Measurements from ENCODE around the gene RILPL2. TPM values are rescaled to one million over a fixed set of nuclear protein-coding genes. Genes with fewer than 3 reads are reported as not detected.

Gene RILPL2
- total and polyA plus RNA-seq, 2 experiments from 2014 or later: 1.4 to 2.0 TPM

DNA sequence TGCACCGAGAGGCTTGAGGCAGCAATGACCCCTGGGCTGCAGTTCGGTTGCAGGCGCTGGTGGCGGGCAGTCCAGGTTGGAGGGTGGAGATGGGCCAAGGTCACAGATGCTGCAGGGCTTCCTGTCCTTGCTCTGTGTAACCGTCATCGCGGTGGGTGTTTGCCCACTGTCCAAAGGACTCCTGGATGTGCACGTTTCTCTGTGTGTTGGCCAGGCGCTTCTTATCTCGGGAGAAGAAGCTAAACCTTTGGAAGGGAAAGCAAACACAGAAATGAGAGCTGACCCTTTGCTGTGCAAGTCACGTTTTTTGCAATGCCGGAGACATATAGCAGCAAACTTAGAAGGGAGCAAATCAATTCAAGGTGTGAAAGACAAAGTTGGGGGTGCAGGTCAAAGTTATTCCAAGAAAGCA is 36.0 kb upstream of the RILPL2 start (continued):
- TF ChIP-seq, protein P1, sequence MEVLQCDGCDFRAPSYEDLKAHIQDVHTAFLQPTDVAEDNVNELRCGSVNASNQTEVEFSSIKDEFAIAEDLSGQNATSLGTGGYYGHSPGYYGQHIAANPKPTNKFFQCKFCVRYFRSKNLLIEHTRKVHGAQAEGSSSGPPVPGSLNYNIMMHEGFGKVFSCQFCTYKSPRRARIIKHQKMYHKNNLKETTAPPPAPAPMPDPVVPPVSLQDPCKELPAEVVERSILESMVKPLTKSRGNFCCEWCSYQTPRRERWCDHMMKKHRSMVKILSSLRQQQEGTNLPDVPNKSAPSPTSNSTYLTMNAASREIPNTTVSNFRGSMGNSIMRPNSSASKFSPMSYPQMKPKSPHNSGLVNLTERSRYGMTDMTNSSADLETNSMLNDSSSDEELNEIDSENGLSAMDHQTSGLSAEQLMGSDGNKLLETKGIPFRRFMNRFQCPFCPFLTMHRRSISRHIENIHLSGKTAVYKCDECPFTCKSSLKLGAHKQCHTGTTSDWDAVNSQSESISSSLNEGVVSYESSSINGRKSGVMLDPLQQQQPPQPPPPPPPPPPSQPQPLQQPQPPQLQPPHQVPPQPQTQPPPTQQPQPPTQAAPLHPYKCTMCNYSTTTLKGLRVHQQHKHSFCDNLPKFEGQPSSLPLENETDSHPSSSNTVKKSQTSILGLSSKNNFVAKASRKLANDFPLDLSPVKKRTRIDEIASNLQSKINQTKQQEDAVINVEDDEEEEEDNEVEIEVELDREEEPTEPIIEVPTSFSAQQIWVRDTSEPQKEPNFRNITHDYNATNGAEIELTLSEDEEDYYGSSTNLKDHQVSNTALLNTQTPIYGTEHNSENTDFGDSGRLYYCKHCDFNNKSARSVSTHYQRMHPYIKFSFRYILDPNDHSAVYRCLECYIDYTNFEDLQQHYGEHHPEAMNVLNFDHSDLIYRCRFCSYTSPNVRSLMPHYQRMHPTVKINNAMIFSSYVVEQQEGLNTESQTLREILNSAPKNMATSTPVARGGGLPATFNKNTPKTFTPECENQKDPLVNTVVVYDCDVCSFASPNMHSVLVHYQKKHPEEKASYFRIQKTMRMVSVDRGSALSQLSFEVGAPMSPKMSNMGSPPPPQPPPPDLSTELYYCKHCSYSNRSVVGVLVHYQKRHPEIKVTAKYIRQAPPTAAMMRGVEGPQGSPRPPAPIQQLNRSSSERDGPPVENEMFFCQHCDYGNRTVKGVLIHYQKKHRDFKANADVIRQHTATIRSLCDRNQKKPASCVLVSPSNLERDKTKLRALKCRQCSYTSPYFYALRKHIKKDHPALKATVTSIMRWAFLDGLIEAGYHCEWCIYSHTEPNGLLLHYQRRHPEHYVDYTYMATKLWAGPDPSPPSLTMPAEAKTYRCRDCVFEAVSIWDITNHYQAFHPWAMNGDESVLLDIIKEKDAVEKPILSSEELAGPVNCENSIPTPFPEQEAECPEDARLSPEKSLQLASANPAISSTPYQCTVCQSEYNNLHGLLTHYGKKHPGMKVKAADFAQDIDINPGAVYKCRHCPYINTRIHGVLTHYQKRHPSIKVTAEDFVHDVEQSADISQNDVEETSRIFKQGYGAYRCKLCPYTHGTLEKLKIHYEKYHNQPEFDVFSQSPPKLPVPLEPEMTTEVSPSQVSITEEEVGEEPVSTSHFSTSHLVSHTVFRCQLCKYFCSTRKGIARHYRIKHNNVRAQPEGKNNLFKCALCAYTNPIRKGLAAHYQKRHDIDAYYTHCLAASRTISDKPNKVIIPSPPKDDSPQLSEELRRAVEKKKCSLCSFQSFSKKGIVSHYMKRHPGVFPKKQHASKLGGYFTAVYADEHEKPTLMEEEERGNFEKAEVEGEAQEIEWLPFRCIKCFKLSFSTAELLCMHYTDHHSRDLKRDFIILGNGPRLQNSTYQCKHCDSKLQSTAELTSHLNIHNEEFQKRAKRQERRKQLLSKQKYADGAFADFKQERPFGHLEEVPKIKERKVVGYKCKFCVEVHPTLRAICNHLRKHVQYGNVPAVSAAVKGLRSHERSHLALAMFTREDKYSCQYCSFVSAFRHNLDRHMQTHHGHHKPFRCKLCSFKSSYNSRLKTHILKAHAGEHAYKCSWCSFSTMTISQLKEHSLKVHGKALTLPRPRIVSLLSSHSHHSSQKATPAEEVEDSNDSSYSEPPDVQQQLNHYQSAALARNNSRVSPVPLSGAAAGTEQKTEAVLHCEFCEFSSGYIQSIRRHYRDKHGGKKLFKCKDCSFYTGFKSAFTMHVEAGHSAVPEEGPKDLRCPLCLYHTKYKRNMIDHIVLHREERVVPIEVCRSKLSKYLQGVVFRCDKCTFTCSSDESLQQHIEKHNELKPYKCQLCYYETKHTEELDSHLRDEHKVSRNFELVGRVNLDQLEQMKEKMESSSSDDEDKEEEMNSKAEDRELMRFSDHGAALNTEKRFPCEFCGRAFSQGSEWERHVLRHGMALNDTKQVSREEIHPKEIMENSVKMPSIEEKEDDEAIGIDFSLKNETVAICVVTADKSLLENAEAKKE (CRISPR knock-in tag; IDR thresholded peaks at IDR 0.05): no peak
- TF ChIP-seq STAT1 (IDR thresholded peaks at IDR 0.05; ENCODE audit: unreplicated experiment) (no peak), JUNB (IDR thresholded peaks at IDR 0.05; ENCODE audit: unreplicated experiment) (no peak)
- TF ChIP-seq, protein P2, sequence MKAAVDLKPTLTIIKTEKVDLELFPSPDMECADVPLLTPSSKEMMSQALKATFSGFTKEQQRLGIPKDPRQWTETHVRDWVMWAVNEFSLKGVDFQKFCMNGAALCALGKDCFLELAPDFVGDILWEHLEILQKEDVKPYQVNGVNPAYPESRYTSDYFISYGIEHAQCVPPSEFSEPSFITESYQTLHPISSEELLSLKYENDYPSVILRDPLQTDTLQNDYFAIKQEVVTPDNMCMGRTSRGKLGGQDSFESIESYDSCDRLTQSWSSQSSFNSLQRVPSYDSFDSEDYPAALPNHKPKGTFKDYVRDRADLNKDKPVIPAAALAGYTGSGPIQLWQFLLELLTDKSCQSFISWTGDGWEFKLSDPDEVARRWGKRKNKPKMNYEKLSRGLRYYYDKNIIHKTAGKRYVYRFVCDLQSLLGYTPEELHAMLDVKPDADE (IDR thresholded peaks at IDR 0.05): no peak

DNA sequence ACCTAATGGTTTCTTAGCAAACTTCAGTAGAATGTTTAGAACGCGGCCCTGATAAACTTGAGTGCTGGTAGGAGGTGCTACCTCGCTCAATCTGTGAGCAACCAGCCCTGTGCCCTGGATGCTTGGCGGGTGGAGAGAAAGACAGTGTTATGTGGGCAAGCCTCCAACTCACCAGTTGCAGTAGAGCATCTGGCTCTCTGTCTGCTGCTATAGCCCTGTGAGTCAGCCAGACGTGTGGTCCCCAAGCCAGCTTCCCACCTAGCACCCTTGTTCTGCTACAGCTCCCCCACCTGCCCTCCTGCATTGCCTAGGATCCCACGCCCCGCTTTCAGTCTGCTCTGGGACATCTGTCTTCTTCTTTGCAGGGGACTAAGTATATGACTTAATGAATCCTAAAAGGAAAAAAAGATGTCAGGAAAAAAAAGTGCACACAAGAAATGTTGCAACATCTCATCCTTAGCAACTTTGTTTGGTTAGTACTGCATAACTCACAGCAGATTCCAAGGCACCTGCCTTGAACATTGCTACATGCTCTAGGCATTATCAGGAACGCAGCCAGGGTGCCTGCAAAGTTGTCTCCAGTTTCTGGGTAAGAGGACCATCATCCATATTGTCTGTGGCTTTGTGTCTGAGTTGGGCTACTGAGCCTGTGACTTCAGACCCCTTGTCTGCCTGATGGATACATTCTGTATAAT is 35.0 kb upstream of the RILPL2 start:
- H3K4me1 ChIP-seq (ENCODE audit: insufficient read depth): no peaks in the 10 kb centered on the region
- no peak overlapping the region for H3K27ac Mint-ChIP-seq
- H3K4me3 Mint-ChIP-seq: no peak overlapping the region
- H3K27ac ChIP-seq (ENCODE audit: low read depth): no peak overlapping the region
- no peaks in the 10 kb centered on the region for H3K27me3 ChIP-seq (ENCODE audit: insufficient read depth)
- H3K27me3 Mint-ChIP-seq (ENCODE audit: insufficient read depth, low read depth, poor library complexity): peaks cover 4% of the 10 kb centered on the region
- H3K9me2 ChIP-seq (ENCODE audit: insufficient read depth): no peaks in the 10 kb centered on the region
- H3K36me3 ChIP-seq (ENCODE audit: insufficient read depth): no peaks in the 10 kb centered on the region
- H3K9me3 Mint-ChIP-seq: no peaks in the 10 kb centered on the region; the same call in 2 of the 3 replicates
- no peak for ATAC-seq
- H3K4me2 ChIP-seq: no peak overlapping the region
- no peaks in the 10 kb centered on the region for H3K4me1 Mint-ChIP-seq
- H3K4me3 ChIP-seq: no peak overlapping the region
- no peak for DNase-seq (ENCODE audit: low spot score)
- H3K36me3 Mint-ChIP-seq (ENCODE audit: low read depth): no peaks in the 10 kb centered on the region
- H3F3A ChIP-seq (replicated peaks; ENCODE audit: low read depth): no peaks in the 10 kb centered on the region
- H2AFZ ChIP-seq: no peak overlapping the region
- no peaks in the 10 kb centered on the region; the same call in 1 of the 2 replicates for H3K79me2 ChIP-seq (replicated peaks; ENCODE audit: insufficient read depth)
- peaks cover 7% of the 10 kb centered on the region; the same call in 1 of the 2 replicates for H4K20me1 ChIP-seq (replicated peaks; ENCODE audit: insufficient read depth)
- no peak for TF ChIP-seq JUNB (IDR thresholded peaks at IDR 0.05; ENCODE audit: unreplicated experiment)
- TF ChIP-seq ZNF114 (CRISPR knock-in tag; IDR thresholded peaks at IDR 0.05): no peak
- no peak for TF ChIP-seq STAT1 (IDR thresholded peaks at IDR 0.05; ENCODE audit: unreplicated experiment)
- no peak for TF ChIP-seq POLR2AphosphoS5 (IDR thresholded peaks at IDR 0.05; ENCODE audit: low read depth)
- TF ChIP-seq, protein P1 (CRISPR knock-in tag; IDR thresholded peaks at IDR 0.05): no peak

All from GM23338 (cell line).